ENCODE data around the gene AVEN.
"Not testable (repeated sequence)": the region's sequence is repeated elsewhere in the genome, so short reads cannot be mapped to it uniquely, and the experiment has no call there.

AVEN gene

DNA sequence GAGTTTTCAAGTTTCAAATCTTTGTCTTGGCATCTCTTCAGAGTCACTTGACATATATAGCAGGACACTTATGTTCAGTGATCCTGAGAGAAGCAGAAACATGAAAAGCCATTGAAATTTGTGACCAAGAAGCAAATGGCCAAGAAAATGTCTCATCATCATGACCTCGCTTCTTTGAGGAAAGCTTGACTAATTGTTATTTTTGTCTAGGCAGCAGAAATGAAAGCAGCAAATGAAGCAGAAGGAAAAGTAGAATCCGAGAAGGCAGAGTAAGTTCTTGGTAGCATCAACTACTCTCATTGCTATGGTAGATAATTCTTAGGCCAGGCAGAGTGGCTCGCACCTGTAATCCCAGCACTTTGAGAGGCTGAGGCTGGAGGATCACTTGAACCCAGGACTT is 198.4 kb downstream of the AVEN start:
- no peak for DNase-seq

DNA sequence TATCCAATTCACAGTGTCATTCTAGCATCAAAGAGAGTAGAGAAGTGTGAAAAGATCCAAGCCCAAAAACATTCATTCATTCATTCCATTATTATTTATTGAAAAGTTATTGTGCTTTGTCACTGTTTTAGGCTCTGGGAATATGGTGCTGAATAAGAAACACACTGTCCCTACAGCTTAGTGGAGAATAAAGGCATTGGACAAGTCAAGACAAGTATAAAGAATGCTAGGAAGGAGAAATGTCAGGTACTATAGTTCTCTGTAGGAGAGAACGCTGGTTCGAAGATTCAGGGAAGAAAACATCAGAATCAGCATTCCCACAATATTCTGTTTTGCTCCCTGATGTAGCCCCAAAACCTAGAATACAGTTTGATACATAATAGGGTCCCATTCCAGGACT is 199.5 kb downstream of the AVEN start:
- no peak for DNase-seq

DNA sequence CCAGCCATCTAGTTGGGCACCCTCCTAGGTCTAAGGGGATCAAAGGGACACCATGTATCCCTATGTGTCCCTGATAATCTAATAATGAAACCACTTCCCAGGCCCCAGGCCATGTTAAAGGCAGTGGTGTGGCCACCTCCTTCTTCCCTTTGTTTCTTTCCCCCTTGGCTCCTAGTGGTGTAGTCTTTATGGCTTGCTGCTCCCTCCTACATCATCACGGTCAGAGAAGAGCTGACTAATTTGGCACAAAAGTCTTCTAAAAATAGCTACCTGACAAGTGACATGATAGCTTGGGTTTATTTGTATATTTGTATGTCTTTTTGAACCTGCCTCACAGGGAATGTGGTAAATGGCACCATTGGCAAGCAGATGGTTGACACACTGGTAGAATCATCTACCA is 201.7 kb downstream of the AVEN start:
- no peak for DNase-seq

DNA sequence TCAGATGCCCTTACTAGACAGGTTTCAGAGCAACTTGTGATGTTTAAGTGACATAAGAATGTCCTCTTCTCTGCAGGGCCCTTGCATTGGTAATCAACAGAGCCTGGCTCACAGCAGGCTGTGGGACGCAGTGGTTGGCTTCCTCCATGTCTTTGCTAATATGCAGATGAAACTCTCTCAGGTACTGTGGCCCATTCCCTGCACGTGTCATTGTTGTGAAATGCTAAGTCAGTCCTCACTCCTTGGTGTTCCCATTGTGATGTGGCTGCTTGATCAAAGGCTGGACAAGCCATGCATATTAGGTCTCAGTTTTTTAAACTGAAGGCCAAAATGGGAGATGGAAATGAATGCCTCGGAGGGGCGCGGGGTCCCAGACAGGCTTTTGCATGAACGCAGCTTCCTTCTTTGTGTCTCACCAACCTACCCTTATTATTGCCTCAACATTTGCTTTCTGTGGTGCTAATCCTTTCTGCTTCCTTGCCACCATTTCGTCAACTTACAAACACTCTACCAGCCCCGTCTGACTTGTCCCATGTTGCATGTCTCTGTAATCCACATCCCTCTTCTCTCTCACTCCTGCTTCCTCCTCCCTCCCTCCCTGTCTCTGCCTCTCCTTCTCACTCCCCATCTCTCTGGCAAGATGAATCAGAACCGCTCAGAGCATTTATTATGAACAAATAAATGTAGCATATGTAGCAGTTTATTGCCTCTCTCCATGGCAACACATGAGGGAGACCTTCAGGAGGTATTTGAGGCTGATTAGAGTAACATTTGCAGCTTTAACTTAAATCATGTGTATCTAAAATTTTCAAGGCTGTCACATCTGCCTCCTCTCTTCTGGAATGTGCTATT is 203.9 kb downstream of the AVEN start:
- DNase-seq: no peak

DNA sequence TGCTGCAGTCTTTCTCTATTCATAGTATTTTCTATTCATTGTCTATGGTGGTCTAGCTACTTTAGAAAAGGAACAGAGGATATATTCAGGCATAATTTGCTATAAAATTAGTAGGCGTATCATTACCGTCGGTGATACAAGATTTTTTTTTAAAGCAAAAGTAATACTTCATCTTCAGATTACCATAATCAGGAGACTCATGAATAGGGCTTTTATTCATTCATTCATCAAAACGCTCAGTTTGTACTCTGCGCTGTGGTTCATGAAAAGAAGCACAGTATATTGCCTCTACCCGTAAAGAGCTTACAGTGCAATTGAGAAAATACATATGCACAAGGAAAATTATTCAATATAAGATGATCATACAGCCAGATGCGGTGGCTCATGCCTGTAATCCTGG is 207.4 kb downstream of the AVEN start:
- DNase-seq: no peak

DNA sequence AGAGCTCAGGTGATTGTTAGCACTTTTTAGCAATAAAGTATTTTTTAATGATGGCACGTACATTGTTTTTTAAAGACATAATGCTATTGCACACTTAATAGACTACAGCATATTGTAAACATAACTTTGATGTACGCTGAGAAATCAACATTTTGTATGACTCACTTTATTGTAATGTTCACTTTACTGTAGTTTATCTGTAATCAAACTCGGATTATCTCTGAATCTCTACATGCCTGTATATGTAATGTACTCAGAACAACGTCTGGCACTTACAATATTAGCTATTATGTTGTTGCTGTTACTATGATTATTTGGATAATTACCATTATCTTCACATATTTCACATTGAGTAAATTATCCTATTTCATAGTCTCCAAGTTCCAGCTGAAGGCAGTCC is 208.7 kb downstream of the AVEN start:
- DNase-seq: no peak

DNA sequence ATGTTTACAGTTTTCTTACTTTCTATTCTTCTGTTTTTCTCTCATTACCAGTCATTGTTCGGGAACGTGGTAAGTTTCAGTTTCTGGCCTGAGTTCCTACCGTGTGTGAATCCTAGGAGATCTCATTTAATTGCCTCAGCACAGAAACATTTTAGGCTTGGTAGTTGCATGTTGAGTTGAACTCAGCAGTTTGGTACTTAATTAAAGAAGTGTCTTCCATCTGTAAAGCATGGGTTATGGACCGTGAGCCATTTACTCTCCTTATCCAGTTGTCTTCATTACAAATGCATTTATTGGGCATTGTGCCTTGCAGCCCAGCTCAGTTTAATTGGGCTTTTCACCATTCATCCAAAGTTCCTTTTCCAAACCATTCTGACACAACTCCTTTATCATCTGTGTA is 212.8 kb downstream of the AVEN start:
- DNase-seq: no peak

DNA sequence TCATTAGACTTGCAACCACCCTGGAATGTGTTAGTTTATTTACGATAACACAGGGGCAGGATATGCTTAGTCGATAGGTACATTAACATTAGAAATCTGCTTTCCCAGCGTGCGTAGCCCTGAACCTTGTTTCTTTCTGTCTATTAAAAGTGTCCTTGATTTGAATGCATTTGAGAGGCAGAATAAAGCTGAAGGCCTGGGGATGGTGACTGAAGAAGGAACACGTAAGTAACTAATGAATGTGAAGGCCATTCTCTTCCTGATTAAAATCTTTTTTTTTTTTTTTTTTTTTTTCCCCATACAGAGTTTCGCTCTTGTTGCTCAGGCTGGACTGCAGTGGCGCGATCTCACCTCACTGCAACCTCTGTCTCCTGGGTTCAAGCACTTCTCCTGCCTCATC is 213.6 kb downstream of the AVEN start:
- DNase-seq: no peak

DNA sequence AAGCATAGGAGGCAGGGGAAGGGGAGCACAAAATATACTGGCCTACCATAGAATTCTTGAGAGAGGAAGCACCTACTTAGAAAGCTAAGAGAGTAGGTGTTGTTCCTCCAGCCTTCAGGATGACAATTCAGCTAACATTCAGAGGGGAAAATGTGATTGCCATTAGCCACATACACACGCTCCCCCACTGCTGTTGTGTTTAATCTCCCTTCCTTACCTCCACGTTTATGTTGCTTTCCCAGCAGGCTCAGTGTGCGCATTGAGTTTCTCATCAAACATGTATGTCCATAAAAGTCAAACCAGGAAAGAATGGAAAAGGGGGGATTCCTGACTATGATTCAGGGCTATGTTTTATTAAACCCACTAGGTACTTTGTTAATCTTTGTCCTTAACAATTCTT is 215.9 kb downstream of the AVEN start:
- DNase-seq: no peak

DNA sequence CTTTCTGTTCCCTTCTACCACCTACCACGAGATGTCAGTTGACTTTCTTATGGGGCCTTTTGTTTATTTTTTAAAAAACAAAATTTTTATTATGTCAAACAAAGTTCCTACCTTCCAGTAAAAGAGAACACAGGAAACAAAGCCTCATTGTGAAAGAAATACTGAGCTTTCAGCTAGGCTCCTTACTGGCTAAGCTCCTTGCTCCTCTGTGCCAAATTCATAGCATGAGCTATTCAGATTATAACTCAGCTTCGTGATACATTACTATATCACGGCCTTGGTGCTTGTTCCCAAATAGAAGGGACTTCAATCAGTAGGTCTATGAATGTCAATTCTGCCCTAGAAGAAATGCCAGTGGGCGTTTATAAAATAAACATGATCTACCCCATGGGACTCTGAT is 216.5 kb downstream of the AVEN start:
- no peak for DNase-seq

DNA sequence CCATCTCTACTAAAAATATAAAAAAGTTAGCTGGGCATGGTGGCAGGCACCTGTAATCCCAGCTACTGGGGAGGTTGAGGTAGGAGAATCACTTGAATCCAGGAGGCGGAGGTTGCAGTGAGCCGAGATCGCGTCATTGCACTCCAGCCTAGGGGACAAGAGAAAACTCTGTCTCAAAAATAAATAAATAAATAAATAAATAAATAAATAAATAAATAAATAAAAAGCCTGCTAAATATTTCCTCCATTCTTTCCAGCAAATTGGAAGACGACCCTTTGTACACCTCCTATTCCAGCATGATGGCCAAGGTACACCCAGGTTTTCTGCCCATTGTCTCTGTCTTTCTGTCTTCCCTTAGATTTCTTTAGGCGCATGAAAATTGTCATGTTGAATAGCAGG is 219.5 kb downstream of the AVEN start:
- DNase-seq: not testable (repeated sequence)

Data from DMS79 treated with DMSO at 0.1 percent for 48 hours (cell line).